Dendritic cell treated with granulocyte-macrophage colony-stimulating factor and Interleukin-4, amounts not matched to agents 40 ng/mL and 50 ng/mL, for 4 days (primary cell): ENCODE results near the gene SH3BP1.
A peak's percentile ranks its signal among the peaks of the same experiment; 100 is the strongest.

Experiments used
- H3K27ac Mint-ChIP-seq: one replicate; pipeline ENCODE4 v1.8.0; 2022; ENCODE audit warnings: mild to moderate bottlenecking, mixed read lengths
- H3K27me3 Mint-ChIP-seq: one replicate; pipeline ENCODE4 v1.8.0; 2022; ENCODE audit warnings: mild to moderate bottlenecking, mixed read lengths
- H3K36me3 Mint-ChIP-seq: one replicate; pipeline ENCODE4 v1.8.0; 2022; ENCODE audit warnings: low read depth, mixed read lengths
- H3K4me1 Mint-ChIP-seq: one replicate; pipeline ENCODE4 v1.8.0; 2022; ENCODE audit warnings: low read depth, mixed read lengths
- H3K4me3 Mint-ChIP-seq: one replicate; pipeline ENCODE4 v1.8.0; 2022; ENCODE audit warnings: mild to moderate bottlenecking, moderate library complexity, mixed read lengths
- H3K9me3 Mint-ChIP-seq: one replicate; pipeline ENCODE4 v1.8.0; 2022; ENCODE audit warnings: mixed read lengths
- intact Hi-C: fragments of 100-400 bp; cut with micrococcal nuclease; formaldehyde crosslinking; loops from one replicate; pipeline ENCODE4 v1.15.0; 2022

The SH3BP1 gene

GRCh38 chr22:37624017-37624365 lies 15.5 kb upstream of the SH3BP1 start:
- Mint-ChIP-seq H3K4me3 (no peak overlapping the region), H3K9me3 (no peaks in the 10 kb centered on the region), H3K36me3 (peaks cover 96% of the 10 kb centered on the region), H3K27ac (peak overlapping the region; percentile 51), H3K27me3 (no peaks in the 10 kb centered on the region), H3K4me1 (peaks cover 54% of the 10 kb centered on the region)
- intact Hi-C loops: loop anchor here (5.0 kb wide), 1 partner anchor 58 kb away; no protein-coding TSS in a partner anchor

- peaks cover 96% of the 10 kb centered on the region for H3K36me3 Mint-ChIP-seq
- H3K27ac Mint-ChIP-seq: peak overlapping the region; percentile 51
- no peaks in the 10 kb centered on the region for H3K9me3 Mint-ChIP-seq
- peaks cover 54% of the 10 kb centered on the region for H3K4me1 Mint-ChIP-seq
- intact Hi-C loops: loop anchor here (5.0 kb wide), 1 partner anchor 57 kb away; no protein-coding TSS in a partner anchor
- no peaks in the 10 kb centered on the region for H3K27me3 Mint-ChIP-seq
- H3K4me3 Mint-ChIP-seq: no peak overlapping the region
These were observed 14.6 kb upstream of the SH3BP1 start for GRCh38 chr22:37624876-37625275.

- Mint-ChIP-seq H3K9me3 (no peaks in the 10 kb centered on the region), H3K27me3 (no peaks in the 10 kb centered on the region), H3K4me1 (peaks cover 55% of the 10 kb centered on the region), H3K27ac (peak overlapping the region; percentile 59), H3K36me3 (peaks cover 96% of the 10 kb centered on the region), H3K4me3 (no peak overlapping the region)
- intact Hi-C loops: no loop called here
These were observed 13.7 kb upstream of the SH3BP1 start for GRCh38 chr22:37625737-37626136.

- peak overlapping the region; percentile 59 for H3K27ac Mint-ChIP-seq
- intact Hi-C loops: no loop called here
- peaks cover 60% of the 10 kb centered on the region for H3K4me1 Mint-ChIP-seq
- no peaks in the 10 kb centered on the region for H3K27me3 Mint-ChIP-seq
- no peak overlapping the region for H3K4me3 Mint-ChIP-seq
- peaks cover 96% of the 10 kb centered on the region for H3K36me3 Mint-ChIP-seq
- no peaks in the 10 kb centered on the region for H3K9me3 Mint-ChIP-seq
These were observed 13.3 kb upstream of the SH3BP1 start for GRCh38 chr22:37626144-37626543.

GRCh38 chr22:37626556-37627075 lies 12.9 kb upstream of the SH3BP1 start:
- intact Hi-C loops: no loop called here
- H3K4me1 Mint-ChIP-seq: peaks cover 64% of the 10 kb centered on the region
- H3K27me3 Mint-ChIP-seq: no peaks in the 10 kb centered on the region
- peak overlapping the region; percentile 2 for H3K4me3 Mint-ChIP-seq
- H3K9me3 Mint-ChIP-seq: no peaks in the 10 kb centered on the region
- H3K27ac Mint-ChIP-seq: peak overlapping the region; percentile 59
- H3K36me3 Mint-ChIP-seq: peaks cover 96% of the 10 kb centered on the region

- H3K27ac Mint-ChIP-seq: peak overlapping the region; percentile 59
- H3K27me3 Mint-ChIP-seq: no peaks in the 10 kb centered on the region
- no peaks in the 10 kb centered on the region for H3K9me3 Mint-ChIP-seq
- intact Hi-C loops: no loop called here
- peaks cover 69% of the 10 kb centered on the region for H3K4me1 Mint-ChIP-seq
- peak overlapping the region; percentile 2 for H3K4me3 Mint-ChIP-seq
- H3K36me3 Mint-ChIP-seq: peaks cover 96% of the 10 kb centered on the region
These were observed 12.3 kb upstream of the SH3BP1 start for GRCh38 chr22:37627121-37627520.

- peaks cover 96% of the 10 kb centered on the region for H3K36me3 Mint-ChIP-seq
- H3K27ac Mint-ChIP-seq: peak overlapping the region; percentile 59
- no peak overlapping the region for H3K4me3 Mint-ChIP-seq
- no peaks in the 10 kb centered on the region for H3K27me3 Mint-ChIP-seq
- intact Hi-C loops: no loop called here
- no peaks in the 10 kb centered on the region for H3K9me3 Mint-ChIP-seq
- H3K4me1 Mint-ChIP-seq: peaks cover 74% of the 10 kb centered on the region
These were observed 11.9 kb upstream of the SH3BP1 start for GRCh38 chr22:37627545-37627944.

- H3K27me3 Mint-ChIP-seq: no peaks in the 10 kb centered on the region
- H3K9me3 Mint-ChIP-seq: no peaks in the 10 kb centered on the region
- H3K36me3 Mint-ChIP-seq: peaks cover 92% of the 10 kb centered on the region
- H3K4me3 Mint-ChIP-seq: no peak overlapping the region
- peaks cover 82% of the 10 kb centered on the region for H3K4me1 Mint-ChIP-seq
- H3K27ac Mint-ChIP-seq: no peak overlapping the region
- intact Hi-C loops: no loop called here
These were observed 10.6 kb upstream of the SH3BP1 start for GRCh38 chr22:37628830-37629229.

- no peak overlapping the region for H3K4me3 Mint-ChIP-seq
These were observed 9.5 kb upstream of the SH3BP1 start for GRCh38 chr22:37629928-37630327.

GRCh38 chr22:37630839-37631435 lies 8.5 kb upstream of the SH3BP1 start:
- no peaks in the 10 kb centered on the region for H3K9me3 Mint-ChIP-seq
- H3K27me3 Mint-ChIP-seq: no peaks in the 10 kb centered on the region
- H3K4me1 Mint-ChIP-seq: peaks cover 82% of the 10 kb centered on the region
- H3K4me3 Mint-ChIP-seq: no peak overlapping the region
- intact Hi-C loops: loop anchor here (10.0 kb wide), 1 partner anchor 104 kb away; no protein-coding TSS in a partner anchor
- peaks cover 71% of the 10 kb centered on the region for H3K36me3 Mint-ChIP-seq
- H3K27ac Mint-ChIP-seq: peak overlapping the region; percentile 87

More at GRCh38 chr22:37629928-37630327, 9.5 kb upstream of the SH3BP1 start:
- intact Hi-C loops: loop anchor here (10.0 kb wide), 1 partner anchor 105 kb away; no protein-coding TSS in a partner anchor
- Mint-ChIP-seq H3K9me3 (no peaks in the 10 kb centered on the region), H3K36me3 (peaks cover 81% of the 10 kb centered on the region), H3K4me1 (peaks cover 83% of the 10 kb centered on the region), H3K27ac (no peak overlapping the region), H3K27me3 (no peaks in the 10 kb centered on the region)

- intact Hi-C loops: loop anchor here (10.0 kb wide), 1 partner anchor 103 kb away; no protein-coding TSS in a partner anchor
- H3K4me3 Mint-ChIP-seq: peak overlapping the region; percentile 44
These were observed 7.9 kb upstream of the SH3BP1 start for GRCh38 chr22:37631448-37632173.

GRCh38 chr22:37632174-37633088 lies 7.0 kb upstream of the SH3BP1 start:
- intact Hi-C loops: loop anchor here (10.0 kb wide), 1 partner anchor 102 kb away; no protein-coding TSS in a partner anchor
- Mint-ChIP-seq H3K4me3 (peak overlapping the region; percentile 62), H3K4me1 (peaks cover 82% of the 10 kb centered on the region)

More at GRCh38 chr22:37631448-37632173, 7.9 kb upstream of the SH3BP1 start:
- Mint-ChIP-seq H3K4me1 (peaks cover 82% of the 10 kb centered on the region), H3K27me3 (no peaks in the 10 kb centered on the region), H3K9me3 (no peaks in the 10 kb centered on the region), H3K36me3 (peaks cover 64% of the 10 kb centered on the region), H3K27ac (peak overlapping the region; percentile 87)

GRCh38 chr22:37633089-37633624 lies 6.3 kb upstream of the SH3BP1 start:
- Mint-ChIP-seq H3K9me3 (no peaks in the 10 kb centered on the region), H3K27ac (peak overlapping the region; percentile 87), H3K4me1 (peaks cover 82% of the 10 kb centered on the region), H3K4me3 (peak overlapping the region; percentile 62), H3K27me3 (no peaks in the 10 kb centered on the region), H3K36me3 (peaks cover 53% of the 10 kb centered on the region)
- intact Hi-C loops: loop anchor here (10.0 kb wide), 1 partner anchor 102 kb away; no protein-coding TSS in a partner anchor

More at GRCh38 chr22:37632174-37633088, 7.0 kb upstream of the SH3BP1 start:
- Mint-ChIP-seq H3K9me3 (no peaks in the 10 kb centered on the region), H3K27me3 (no peaks in the 10 kb centered on the region), H3K36me3 (peaks cover 56% of the 10 kb centered on the region), H3K27ac (peak overlapping the region; percentile 87)
